ENCODE results near the gene TIMM44.

The TIMM44 gene

DNA sequence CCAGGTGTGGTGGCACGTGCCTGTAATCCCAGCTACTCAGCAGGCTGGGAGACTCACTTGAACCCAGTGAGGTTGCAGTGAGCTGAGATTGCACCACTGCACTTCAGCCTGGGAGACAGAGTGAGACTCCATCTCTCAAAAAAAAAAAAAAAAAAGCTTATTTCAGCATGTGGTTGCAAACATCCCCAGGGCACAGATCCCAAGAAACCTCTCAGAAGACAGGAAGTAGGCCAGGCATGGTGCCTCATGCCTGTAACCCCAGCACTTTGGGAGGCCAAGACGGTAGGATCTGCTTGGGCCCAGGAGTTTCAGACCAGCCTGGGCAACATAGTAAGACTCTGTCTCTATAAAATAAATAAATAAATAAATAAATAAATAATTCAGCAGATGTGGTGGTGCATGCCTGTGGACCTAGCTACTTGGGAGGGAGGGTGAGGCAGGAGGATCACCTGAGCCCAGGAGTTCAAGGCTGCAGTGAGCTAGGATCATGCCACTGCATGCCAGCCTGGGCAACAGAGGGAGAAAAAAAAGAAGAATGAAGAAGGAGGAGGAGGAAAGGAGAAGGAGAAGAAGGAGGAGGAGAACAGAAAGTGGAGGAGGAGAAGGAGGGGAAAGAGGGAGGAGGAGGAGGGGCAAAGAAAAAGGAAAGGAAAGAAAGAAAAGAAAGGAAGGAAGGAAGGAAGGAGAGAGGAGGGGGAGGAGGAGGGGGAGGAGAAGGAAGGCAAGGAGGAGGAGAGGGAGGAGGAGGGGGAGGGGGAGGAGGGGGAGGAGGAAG, 59.5 kb downstream of the TIMM44 start:
- no peak overlapping the region for H4K91ac ChIP-seq (ENCODE audit: low read depth, low read length, poor library complexity)
- whole genome bisulfite sequencing, 2 donors (ENCODE audit: extremely low coverage in 2 of 2, insufficient read length in 2 of 2, insufficient replicate concordance in 1 of 2) = no CpG with 5 or more reads among the region's 2 CpGs
- DNase-seq (ENCODE audit: low spot score) = no peak
- no peaks in the 10 kb centered on the region for H3K79me1 ChIP-seq (ENCODE audit: low read depth, low read length)
- no peak overlapping the region for H3K14ac ChIP-seq (ENCODE audit: low read length)
- H3K4ac ChIP-seq (ENCODE audit: low read length) = no peak overlapping the region
- H3K27me3 ChIP-seq (ENCODE audit: control insufficient read depth in 3 of 3, insufficient read depth in 3 of 3, low read depth in 1 of 3, low read length in 3 of 3) = peaks cover 0 to 29% (median 15%) of the 10 kb centered on the region in 3 experiments
- no peaks in the 10 kb centered on the region for H3K36me3 ChIP-seq (replicated peaks in 1 of 2; ENCODE audit: control insufficient read depth in 2 of 2, insufficient read depth in 2 of 2, low read length in 2 of 2)
- no peak overlapping the region for H3K4me2 ChIP-seq (ENCODE audit: insufficient read depth, low read length, poor library complexity, severe bottlenecking)
- no peak overlapping the region for H3K23ac ChIP-seq (ENCODE audit: low read depth, low read length, poor library complexity)
- no peak overlapping the region for H3K27ac ChIP-seq (replicated peaks; ENCODE audit: low read length)
- H3K9ac ChIP-seq (ENCODE audit: low read depth, low read length, poor library complexity) = no peak overlapping the region
- H3K9me3 ChIP-seq (replicated peaks in 1 of 2; ENCODE audit: control insufficient read depth in 2 of 2, insufficient read depth in 1 of 2, low read depth in 1 of 2, low read length in 2 of 2) = no peaks in the 10 kb centered on the region
- H2BK12ac ChIP-seq (ENCODE audit: low read length) = no peak overlapping the region
- no peak overlapping the region for H2AK5ac ChIP-seq (ENCODE audit: low read depth, low read length)
- no peak overlapping the region for H3K4me3 ChIP-seq (ENCODE audit: low read length in 2 of 2)
- no peak overlapping the region for H2BK5ac ChIP-seq (ENCODE audit: low read length)
- no peak overlapping the region for H2BK15ac ChIP-seq (ENCODE audit: low read length)
- no peak overlapping the region for H2BK120ac ChIP-seq (ENCODE audit: low read depth, low read length)
- H4K8ac ChIP-seq (ENCODE audit: low read depth, low read length) = no peak overlapping the region
- no peak overlapping the region for H3K18ac ChIP-seq (ENCODE audit: low read length)
- no peak overlapping the region for H2AFZ ChIP-seq (ENCODE audit: low read length)
- peaks cover 0 to 3% of the 10 kb centered on the region in 2 donors for H3K4me1 ChIP-seq (ENCODE audit: control insufficient read depth in 2 of 2, insufficient read depth in 1 of 2, low read depth in 1 of 2, low read length in 2 of 2)

DNA sequence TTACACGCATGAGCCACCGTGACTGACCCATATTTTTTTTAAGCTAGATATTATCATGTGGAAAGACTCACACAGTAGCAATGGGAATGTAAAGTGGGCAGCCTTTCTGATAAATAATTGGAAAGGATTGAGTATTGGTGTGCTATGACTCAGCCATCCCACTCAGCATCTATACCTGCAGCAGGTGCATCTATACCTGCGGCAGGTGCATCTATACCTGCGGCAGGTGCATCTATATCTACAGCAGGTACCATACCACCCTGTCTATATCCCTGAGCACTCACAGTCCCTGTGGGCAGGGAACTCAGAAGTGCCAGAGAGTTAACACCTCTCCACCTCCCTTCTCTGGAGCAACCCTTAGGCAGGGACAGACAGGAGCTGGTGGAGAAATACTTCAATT, 60.4 kb downstream of the TIMM44 start:
- H2BK120ac ChIP-seq (ENCODE audit: low read depth, low read length) = no peak overlapping the region
- no peak overlapping the region for H2AK5ac ChIP-seq (ENCODE audit: low read depth, low read length)
- no peak overlapping the region for H3K23ac ChIP-seq (ENCODE audit: low read depth, low read length, poor library complexity)
- H3K14ac ChIP-seq (ENCODE audit: low read length) = no peak overlapping the region
- H3K36me3 ChIP-seq (replicated peaks in 1 of 2; ENCODE audit: control insufficient read depth in 2 of 2, insufficient read depth in 2 of 2, low read length in 2 of 2) = no peaks in the 10 kb centered on the region
- H3K4me2 ChIP-seq (ENCODE audit: insufficient read depth, low read length, poor library complexity, severe bottlenecking) = no peak overlapping the region
- no peak overlapping the region for H2AFZ ChIP-seq (ENCODE audit: low read length)
- H3K79me1 ChIP-seq (ENCODE audit: low read depth, low read length) = no peaks in the 10 kb centered on the region
- H3K27ac ChIP-seq (replicated peaks; ENCODE audit: low read length) = no peak overlapping the region
- no peak overlapping the region for H3K9ac ChIP-seq (ENCODE audit: low read depth, low read length, poor library complexity)
- H3K27me3 ChIP-seq (ENCODE audit: control insufficient read depth in 3 of 3, insufficient read depth in 3 of 3, low read depth in 1 of 3, low read length in 3 of 3) = peaks cover 0 to 20% (median 8%) of the 10 kb centered on the region in 3 experiments
- H2BK15ac ChIP-seq (ENCODE audit: low read length) = no peak overlapping the region
- H3K4me3 ChIP-seq (ENCODE audit: low read length in 2 of 2) = no peak overlapping the region
- no peaks in the 10 kb centered on the region for H3K4me1 ChIP-seq (ENCODE audit: control insufficient read depth in 2 of 2, insufficient read depth in 1 of 2, low read depth in 1 of 2, low read length in 2 of 2)
- no peak overlapping the region for H4K91ac ChIP-seq (ENCODE audit: low read depth, low read length, poor library complexity)
- no peak overlapping the region for H2BK5ac ChIP-seq (ENCODE audit: low read length)
- H3K18ac ChIP-seq (ENCODE audit: low read length) = no peak overlapping the region
- H4K8ac ChIP-seq (ENCODE audit: low read depth, low read length) = no peak overlapping the region
- DNase-seq (ENCODE audit: low spot score) = no peak
- no CpG with 5 or more reads among the region's 4 CpGs for WGBS, 2 donors (ENCODE audit: extremely low coverage in 2 of 2, insufficient read length in 2 of 2, insufficient replicate concordance in 1 of 2)
- no peak overlapping the region for H2BK12ac ChIP-seq (ENCODE audit: low read length)
- H3K9me3 ChIP-seq (replicated peaks in 1 of 2; ENCODE audit: control insufficient read depth in 2 of 2, insufficient read depth in 1 of 2, low read depth in 1 of 2, low read length in 2 of 2) = no peaks in the 10 kb centered on the region
- H3K4ac ChIP-seq (ENCODE audit: low read length) = no peak overlapping the region

DNA sequence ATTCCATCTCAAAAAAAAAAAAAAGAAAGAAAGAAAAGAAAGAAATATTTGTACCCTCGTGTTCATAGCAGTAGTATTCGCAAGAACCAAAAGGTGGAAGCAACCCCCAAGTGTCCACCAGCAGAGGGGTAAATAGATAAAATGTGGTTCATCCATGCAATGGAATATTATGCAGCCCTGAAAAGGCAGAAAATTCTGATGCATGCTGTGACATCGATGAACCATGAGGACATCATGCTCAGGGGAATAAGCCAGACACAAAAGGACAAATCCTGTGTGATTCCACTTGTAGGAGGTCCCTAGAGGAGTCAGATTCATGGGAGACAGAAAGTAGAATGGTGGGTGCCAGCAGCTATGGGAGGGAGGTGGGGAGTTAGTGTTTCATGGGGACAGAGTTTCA, 61.6 kb downstream of the TIMM44 start:
- Histone ChIP-seq H2AK5ac (ENCODE audit: low read depth, low read length) (no peak overlapping the region), H4K91ac (ENCODE audit: low read depth, low read length, poor library complexity) (no peak overlapping the region), H3K79me1 (ENCODE audit: low read depth, low read length) (no peaks in the 10 kb centered on the region), H2BK120ac (ENCODE audit: low read depth, low read length) (no peak overlapping the region), H3K4me2 (ENCODE audit: insufficient read depth, low read length, poor library complexity, severe bottlenecking) (no peak overlapping the region), H3K4me3 (ENCODE audit: low read length in 2 of 2) (no peak overlapping the region), H3K4ac (ENCODE audit: low read length) (no peak overlapping the region), H3K27me3 (ENCODE audit: control insufficient read depth in 3 of 3, insufficient read depth in 3 of 3, low read depth in 1 of 3, low read length in 3 of 3) (peaks cover 0 to 10% (median 0%) of the 10 kb centered on the region in 3 experiments), H3K14ac (ENCODE audit: low read length) (no peak overlapping the region), H3K9me3 (replicated peaks in 1 of 2; ENCODE audit: control insufficient read depth in 2 of 2, insufficient read depth in 1 of 2, low read depth in 1 of 2, low read length in 2 of 2) (no peaks in the 10 kb centered on the region), H2BK12ac (ENCODE audit: low read length) (no peak overlapping the region), H2BK5ac (ENCODE audit: low read length) (no peak overlapping the region), H3K36me3 (replicated peaks in 1 of 2; ENCODE audit: control insufficient read depth in 2 of 2, insufficient read depth in 2 of 2, low read length in 2 of 2) (no peaks in the 10 kb centered on the region), H3K18ac (ENCODE audit: low read length) (no peak overlapping the region), H4K8ac (ENCODE audit: low read depth, low read length) (no peak overlapping the region), H2BK15ac (ENCODE audit: low read length) (no peak overlapping the region), H3K27ac (replicated peaks; ENCODE audit: low read length) (no peak overlapping the region), H3K9ac (ENCODE audit: low read depth, low read length, poor library complexity) (no peak overlapping the region), H2AFZ (ENCODE audit: low read length) (no peak overlapping the region), H3K23ac (ENCODE audit: low read depth, low read length, poor library complexity) (no peak overlapping the region), H3K4me1 (ENCODE audit: control insufficient read depth in 2 of 2, insufficient read depth in 1 of 2, low read depth in 1 of 2, low read length in 2 of 2) (no peaks in the 10 kb centered on the region)
- WGBS, 2 donors (ENCODE audit: extremely low coverage in 2 of 2, insufficient read length in 2 of 2, insufficient replicate concordance in 1 of 2) = no CpG with 5 or more reads among the region's 3 CpGs
- DNase-seq (ENCODE audit: low spot score) = no peak

DNA sequence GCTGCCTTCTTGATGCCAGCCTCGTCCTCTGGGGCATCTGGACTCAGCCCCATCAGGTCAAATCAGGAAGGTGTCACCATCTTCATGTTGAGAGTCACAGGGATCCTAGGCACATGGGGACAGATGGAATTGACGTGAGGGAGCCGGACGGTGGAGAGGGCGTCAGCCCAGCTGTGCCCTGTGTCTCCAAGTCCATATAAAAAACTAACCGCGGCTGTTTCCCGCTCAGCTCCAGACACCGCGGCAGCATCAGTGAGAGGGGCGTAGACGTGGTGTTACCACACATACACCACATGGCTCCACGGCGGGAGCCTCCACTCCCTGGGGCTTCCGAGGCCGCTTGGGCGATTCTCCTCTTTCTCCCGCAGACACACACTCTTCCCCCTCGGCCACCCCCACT, 63.6 kb downstream of the TIMM44 start:
- H3K36me3 ChIP-seq (replicated peaks in 1 of 2; ENCODE audit: control insufficient read depth in 2 of 2, insufficient read depth in 2 of 2, low read length in 2 of 2) = no peaks in the 10 kb centered on the region
- no peak overlapping the region for H4K8ac ChIP-seq (ENCODE audit: low read depth, low read length)
- H2AFZ ChIP-seq (ENCODE audit: low read length) = peak overlapping the region; percentile 80
- H3K9ac ChIP-seq (ENCODE audit: low read depth, low read length, poor library complexity) = no peak overlapping the region
- no peak overlapping the region for H3K4ac ChIP-seq (ENCODE audit: low read length)
- no peak overlapping the region for H4K91ac ChIP-seq (ENCODE audit: low read depth, low read length, poor library complexity)
- no CpG with 5 or more reads among the region's 19 CpGs for WGBS, 2 donors (ENCODE audit: extremely low coverage in 2 of 2, insufficient read length in 2 of 2, insufficient replicate concordance in 1 of 2)
- H2BK12ac ChIP-seq (ENCODE audit: low read length) = no peak overlapping the region
- H2AK5ac ChIP-seq (ENCODE audit: low read depth, low read length) = no peak overlapping the region
- H3K18ac ChIP-seq (ENCODE audit: low read length) = no peak overlapping the region
- no peak overlapping the region for H2BK120ac ChIP-seq (ENCODE audit: low read depth, low read length)
- no peak overlapping the region for H3K14ac ChIP-seq (ENCODE audit: low read length)
- H3K23ac ChIP-seq (ENCODE audit: low read depth, low read length, poor library complexity) = no peak overlapping the region
- H3K79me1 ChIP-seq (ENCODE audit: low read depth, low read length) = no peaks in the 10 kb centered on the region
- H2BK15ac ChIP-seq (ENCODE audit: low read length) = no peak overlapping the region
- H3K4me2 ChIP-seq (ENCODE audit: insufficient read depth, low read length, poor library complexity, severe bottlenecking) = no peak overlapping the region
- no peak overlapping the region for H3K4me3 ChIP-seq (ENCODE audit: low read length in 2 of 2)
- H3K9me3 ChIP-seq (replicated peaks in 1 of 2; ENCODE audit: control insufficient read depth in 2 of 2, insufficient read depth in 1 of 2, low read depth in 1 of 2, low read length in 2 of 2) = no peaks in the 10 kb centered on the region
- no peak overlapping the region for H2BK5ac ChIP-seq (ENCODE audit: low read length)
- peaks cover 1 to 2% of the 10 kb centered on the region in 2 donors for H3K4me1 ChIP-seq (ENCODE audit: control insufficient read depth in 2 of 2, insufficient read depth in 1 of 2, low read depth in 1 of 2, low read length in 2 of 2)
- H3K27me3 ChIP-seq (ENCODE audit: control insufficient read depth in 3 of 3, insufficient read depth in 3 of 3, low read depth in 1 of 3, low read length in 3 of 3) = no peaks in the 10 kb centered on the region
- DNase-seq (ENCODE audit: low spot score) = no peak
- no peak overlapping the region for H3K27ac ChIP-seq (replicated peaks; ENCODE audit: low read length)

Data from neuronal stem cell (in vitro differentiated cells).